Measurements from ENCODE around the gene P2RX5.
A peak's percentile ranks its signal among the peaks of the same experiment; 100 is the strongest.

Gene P2RX5

DNA sequence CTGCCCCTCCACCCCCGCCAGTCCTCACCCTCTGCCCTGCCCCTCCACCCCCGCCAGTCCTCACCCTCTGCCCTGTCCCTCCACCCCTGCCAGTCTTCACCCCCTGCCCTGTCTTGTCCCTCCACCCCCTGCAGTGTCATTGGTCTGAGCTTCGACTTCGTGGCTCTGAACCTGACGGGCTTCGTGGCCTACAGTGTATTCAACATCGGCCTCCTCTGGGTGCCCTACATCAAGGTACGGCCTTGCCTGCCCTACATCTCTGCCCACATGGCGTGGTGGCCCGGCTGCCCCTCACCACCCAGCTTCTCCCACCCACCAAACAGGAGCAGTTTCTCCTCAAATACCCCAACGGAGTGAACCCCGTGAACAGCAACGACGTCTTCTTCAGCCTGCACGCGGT, 39.6 kb downstream of the P2RX5 start:
- TF ChIP-seq, protein P1, sequence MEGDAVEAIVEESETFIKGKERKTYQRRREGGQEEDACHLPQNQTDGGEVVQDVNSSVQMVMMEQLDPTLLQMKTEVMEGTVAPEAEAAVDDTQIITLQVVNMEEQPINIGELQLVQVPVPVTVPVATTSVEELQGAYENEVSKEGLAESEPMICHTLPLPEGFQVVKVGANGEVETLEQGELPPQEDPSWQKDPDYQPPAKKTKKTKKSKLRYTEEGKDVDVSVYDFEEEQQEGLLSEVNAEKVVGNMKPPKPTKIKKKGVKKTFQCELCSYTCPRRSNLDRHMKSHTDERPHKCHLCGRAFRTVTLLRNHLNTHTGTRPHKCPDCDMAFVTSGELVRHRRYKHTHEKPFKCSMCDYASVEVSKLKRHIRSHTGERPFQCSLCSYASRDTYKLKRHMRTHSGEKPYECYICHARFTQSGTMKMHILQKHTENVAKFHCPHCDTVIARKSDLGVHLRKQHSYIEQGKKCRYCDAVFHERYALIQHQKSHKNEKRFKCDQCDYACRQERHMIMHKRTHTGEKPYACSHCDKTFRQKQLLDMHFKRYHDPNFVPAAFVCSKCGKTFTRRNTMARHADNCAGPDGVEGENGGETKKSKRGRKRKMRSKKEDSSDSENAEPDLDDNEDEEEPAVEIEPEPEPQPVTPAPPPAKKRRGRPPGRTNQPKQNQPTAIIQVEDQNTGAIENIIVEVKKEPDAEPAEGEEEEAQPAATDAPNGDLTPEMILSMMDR (IDR thresholded peaks at IDR 0.05; ENCODE audit: low read depth, low read length, missing control alignments), result no peak
- no peak for DNase-seq (ENCODE audit: low read depth)
- H3K4me3 ChIP-seq (ENCODE audit: low read depth, low read length), result no peak overlapping the region
- in situ Hi-C loops (cut with HindIII; ENCODE audit: low sequenced_read_pairs), result no loop called here

DNA sequence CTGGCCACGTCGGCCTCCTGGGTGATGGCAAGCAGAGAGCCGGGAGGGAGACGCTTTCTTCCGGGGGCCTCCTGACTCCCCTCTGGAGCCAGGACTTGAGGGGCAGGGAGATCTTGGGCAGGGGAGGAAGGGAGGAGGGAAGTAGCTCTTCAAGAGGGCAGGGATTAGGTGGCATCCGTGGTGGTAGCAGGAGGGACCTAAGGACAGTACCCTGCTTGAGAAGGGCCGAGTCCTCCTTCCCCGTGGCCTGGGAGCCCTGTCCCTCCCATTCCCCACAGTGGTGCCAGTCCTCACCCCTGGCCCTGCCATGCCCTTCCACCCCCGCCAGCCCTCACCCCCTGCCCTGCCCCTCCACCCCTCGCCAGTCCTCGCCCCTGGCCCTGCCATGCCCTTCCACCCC, 40.2 kb downstream of the P2RX5 start:
- H3K4me3 ChIP-seq (ENCODE audit: low read depth, low read length), result no peak overlapping the region
- in situ Hi-C loops (cut with HindIII; ENCODE audit: low sequenced_read_pairs), result no loop called here
- DNase-seq (ENCODE audit: low read depth), result no peak
- TF ChIP-seq, protein P1 (IDR thresholded peaks at IDR 0.05; ENCODE audit: low read depth, low read length, missing control alignments), result no peak

DNA sequence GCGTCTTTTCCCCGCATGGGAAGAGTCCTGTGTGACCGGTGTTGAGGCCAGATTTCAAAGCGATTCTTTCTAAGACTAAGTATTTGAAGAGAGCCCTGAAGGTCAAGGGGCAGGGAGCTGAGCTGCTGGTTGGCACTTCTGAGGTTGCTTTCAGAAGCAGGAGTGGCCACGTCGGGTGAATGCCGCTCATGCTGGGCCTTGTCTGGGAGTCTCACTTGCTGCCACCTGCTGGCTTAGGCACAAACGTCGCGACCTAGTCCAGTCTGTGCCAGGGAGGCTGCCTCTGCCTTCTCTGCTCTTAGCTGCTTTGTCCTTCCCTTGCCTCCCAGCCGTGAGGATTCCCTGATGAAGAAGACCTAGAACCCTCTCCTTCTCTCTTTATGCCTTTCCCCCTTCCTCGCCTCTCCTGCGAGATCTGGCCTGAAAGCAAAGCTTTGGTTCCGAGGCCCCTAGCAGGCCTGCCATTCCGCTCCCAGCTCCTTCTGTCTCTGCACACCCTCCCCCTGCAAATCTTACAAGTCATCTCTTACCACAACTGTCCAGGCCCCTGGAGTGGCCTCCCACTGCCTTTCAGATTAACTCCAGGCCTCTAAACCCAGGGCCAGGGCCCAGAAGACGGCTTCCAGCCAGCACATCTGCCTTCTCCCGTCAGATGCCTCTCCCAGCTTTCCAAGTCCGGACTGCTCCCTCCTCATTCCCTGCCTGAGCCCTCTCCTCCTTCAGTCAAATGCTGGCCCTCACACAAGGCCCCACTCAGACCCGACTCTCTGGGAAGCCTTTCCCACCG, 48.0 kb downstream of the P2RX5 start:
- no peak overlapping the region for H3K4me3 ChIP-seq (ENCODE audit: low read depth, low read length)
- in situ Hi-C loops (cut with HindIII; ENCODE audit: low sequenced_read_pairs), result no loop called here
- TF ChIP-seq, protein P1 (IDR thresholded peaks at IDR 0.05; ENCODE audit: low read depth, low read length, missing control alignments), result peak; percentile 46
- DNase-seq (ENCODE audit: low read depth), result no peak

DNA sequence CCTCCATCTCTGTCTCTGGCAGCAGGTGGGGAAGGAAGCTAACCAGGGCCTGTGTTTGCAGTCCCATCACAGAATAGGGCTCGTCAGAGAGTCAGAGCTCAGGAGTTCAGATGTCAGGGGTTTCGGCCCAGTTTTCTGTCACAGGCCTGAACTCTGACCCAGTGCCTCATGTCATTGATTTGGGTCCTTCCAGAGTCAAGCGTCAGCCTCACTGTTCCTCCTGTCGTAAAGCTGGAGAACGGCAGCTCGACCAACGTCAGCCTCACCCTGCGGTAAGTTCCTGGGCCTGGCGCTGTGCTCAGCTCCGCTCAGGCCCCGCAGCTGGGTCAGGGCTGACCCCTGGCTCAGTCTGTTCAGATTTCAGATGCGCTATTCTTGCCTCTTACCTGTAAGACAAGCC, 48.7 kb downstream of the P2RX5 start:
- no peak overlapping the region for H3K4me3 ChIP-seq (ENCODE audit: low read depth, low read length)
- TF ChIP-seq, protein P1 (IDR thresholded peaks at IDR 0.05; ENCODE audit: low read depth, low read length, missing control alignments), result no peak
- no peak for DNase-seq (ENCODE audit: low read depth)
- in situ Hi-C loops (cut with HindIII; ENCODE audit: low sequenced_read_pairs), result no loop called here

DNA sequence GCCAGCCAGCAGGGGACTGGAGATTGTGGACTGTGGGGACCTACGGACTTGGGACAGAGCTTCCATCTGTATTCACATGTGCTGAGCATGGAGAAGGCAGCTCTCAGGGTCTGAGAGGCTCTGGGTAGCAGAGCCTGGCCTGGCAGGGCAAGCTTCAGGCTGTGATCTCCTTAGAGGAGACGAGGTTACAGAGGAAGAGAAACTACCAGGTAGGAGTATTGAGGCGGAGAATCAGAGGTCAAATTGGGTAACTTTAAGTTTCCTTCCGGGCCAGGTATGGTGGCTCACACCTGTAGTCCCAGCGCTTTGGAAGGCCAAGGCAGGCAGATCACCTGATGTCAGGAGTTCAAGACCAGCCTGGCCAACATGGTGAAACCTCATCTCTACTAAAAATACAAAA, 50.6 kb downstream of the P2RX5 start:
- no peak overlapping the region for H3K4me3 ChIP-seq (ENCODE audit: low read depth, low read length)
- DNase-seq (ENCODE audit: low read depth), result no peak
- TF ChIP-seq, protein P1 (IDR thresholded peaks at IDR 0.05; ENCODE audit: low read depth, low read length, missing control alignments), result no peak
- in situ Hi-C loops (cut with HindIII; ENCODE audit: low sequenced_read_pairs), result no loop called here

DNA sequence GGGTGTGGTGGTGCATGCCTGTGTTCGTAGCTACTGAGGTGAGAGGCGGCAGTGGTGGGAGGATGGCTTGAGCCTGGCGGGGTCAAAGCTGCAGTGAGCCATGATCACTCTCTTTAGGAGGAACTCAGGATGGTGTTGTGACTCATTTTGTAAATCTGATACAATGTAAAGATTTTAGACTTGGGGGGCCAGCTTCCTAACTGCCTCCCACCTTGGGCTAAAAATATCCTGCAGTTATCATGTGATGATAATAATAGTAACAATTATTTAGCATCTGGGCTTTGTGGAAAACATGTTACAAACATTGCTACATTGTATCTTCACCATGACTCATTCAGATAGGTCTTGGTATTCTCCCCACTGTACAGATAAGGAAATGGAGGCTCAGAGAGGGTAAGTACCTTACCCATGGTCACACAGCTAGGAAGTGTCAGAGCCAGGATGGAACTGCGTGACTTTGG, 52.0 kb downstream of the P2RX5 start:
- TF ChIP-seq, protein P1 (IDR thresholded peaks at IDR 0.05; ENCODE audit: low read depth, low read length, missing control alignments), result no peak
- no peak overlapping the region for H3K4me3 ChIP-seq (ENCODE audit: low read depth, low read length)
- no peak for DNase-seq (ENCODE audit: low read depth)
- in situ Hi-C loops (cut with HindIII; ENCODE audit: low sequenced_read_pairs), result no loop called here

Data from astrocyte of the cerebellum (primary cell).